Lower lobe of right lung (tissue), 2 donors: Measurements from ENCODE around the gene DCBLD1. TPM values are rescaled to one million over a fixed set of nuclear protein-coding genes. Genes with fewer than 3 reads are reported as not detected.

Experiments used
- ATAC-seq, 2 donors: fragments of 200-7000 bp; cut with Tn5 transposase; one replicate each; pipeline ENCODE4 v1.9.1; 2020 to 2022; ENCODE audit warnings: mild to moderate bottlenecking in 2 of 2, moderate library complexity in 2 of 2
- DNase-seq: peaks from one replicate; pipeline ENCODE4 v3.0.0-alpha.2; 2020
- H3K27ac ChIP-seq: fragments of 200-600 bp; one replicate; pipeline ENCODE4 v1.8.0; 2022
- H3K27me3 ChIP-seq: fragments of 200-600 bp; one replicate; pipeline ENCODE4 v1.8.0; 2022; ENCODE audit warnings: low read depth
- H3K36me3 ChIP-seq: fragments of 200-600 bp; one replicate; pipeline ENCODE4 v1.8.0; 2022; ENCODE audit warnings: mild to moderate bottlenecking
- H3K4me1 ChIP-seq: fragments of 200-600 bp; one replicate; pipeline ENCODE4 v1.8.0; 2022
- H3K4me3 ChIP-seq: fragments of 200-600 bp; one replicate; pipeline ENCODE4 v1.8.0; 2022; ENCODE audit warnings: mild to moderate bottlenecking
- H3K9me3 ChIP-seq: fragments of 200-600 bp; one replicate; pipeline ENCODE4 v1.8.0; 2022
- intact Hi-C: fragments of 100-400 bp; cut with DNase I; formaldehyde crosslinking; loops from one replicate; pipeline ENCODE4 v1.11.0; 2022
- total RNA-seq: library from RNA; stranded (reverse); fragmentation: NEBNext Ultra II Directional; extraction: Animal tissue kit (Norgen Biotek cat#: 25700); gene quantifications from one replicate; pipeline ENCODE4 v1.2.1, GENCODE V29; 2021
- TF ChIP-seq, protein P1 (sequence below): fragments of 200-600 bp; IDR thresholded peaks from one replicate; pipeline ENCODE4 v1.8.0; 2022; ENCODE audit warnings: antibody characterized with exemption, mild to moderate bottlenecking
- donor health status: DM: no; HTN: yes; CAD: no; lungs with severe emphysema.

The DCBLD1 gene
- total RNA-seq, 1 donor from 2014 or later = 18.3 TPM

- intact Hi-C loops = no loop called here
- DNase-seq (no peak), ATAC-seq (no peak)
- H3K4me1 ChIP-seq = peaks cover 27% of the 10 kb centered on the region
- H3K36me3 ChIP-seq = no peaks in the 10 kb centered on the region
- H3K9me3 ChIP-seq = no peaks in the 10 kb centered on the region
- TF ChIP-seq, protein P1, sequence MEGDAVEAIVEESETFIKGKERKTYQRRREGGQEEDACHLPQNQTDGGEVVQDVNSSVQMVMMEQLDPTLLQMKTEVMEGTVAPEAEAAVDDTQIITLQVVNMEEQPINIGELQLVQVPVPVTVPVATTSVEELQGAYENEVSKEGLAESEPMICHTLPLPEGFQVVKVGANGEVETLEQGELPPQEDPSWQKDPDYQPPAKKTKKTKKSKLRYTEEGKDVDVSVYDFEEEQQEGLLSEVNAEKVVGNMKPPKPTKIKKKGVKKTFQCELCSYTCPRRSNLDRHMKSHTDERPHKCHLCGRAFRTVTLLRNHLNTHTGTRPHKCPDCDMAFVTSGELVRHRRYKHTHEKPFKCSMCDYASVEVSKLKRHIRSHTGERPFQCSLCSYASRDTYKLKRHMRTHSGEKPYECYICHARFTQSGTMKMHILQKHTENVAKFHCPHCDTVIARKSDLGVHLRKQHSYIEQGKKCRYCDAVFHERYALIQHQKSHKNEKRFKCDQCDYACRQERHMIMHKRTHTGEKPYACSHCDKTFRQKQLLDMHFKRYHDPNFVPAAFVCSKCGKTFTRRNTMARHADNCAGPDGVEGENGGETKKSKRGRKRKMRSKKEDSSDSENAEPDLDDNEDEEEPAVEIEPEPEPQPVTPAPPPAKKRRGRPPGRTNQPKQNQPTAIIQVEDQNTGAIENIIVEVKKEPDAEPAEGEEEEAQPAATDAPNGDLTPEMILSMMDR = no peak
- H3K27ac ChIP-seq = no peak overlapping the region
- H3K4me3 ChIP-seq = no peak overlapping the region
- peaks cover 3% of the 10 kb centered on the region for H3K27me3 ChIP-seq
Measured at GRCh38 chr6:117446861-117447260, 35.6 kb upstream of the DCBLD1 start.

DNA sequence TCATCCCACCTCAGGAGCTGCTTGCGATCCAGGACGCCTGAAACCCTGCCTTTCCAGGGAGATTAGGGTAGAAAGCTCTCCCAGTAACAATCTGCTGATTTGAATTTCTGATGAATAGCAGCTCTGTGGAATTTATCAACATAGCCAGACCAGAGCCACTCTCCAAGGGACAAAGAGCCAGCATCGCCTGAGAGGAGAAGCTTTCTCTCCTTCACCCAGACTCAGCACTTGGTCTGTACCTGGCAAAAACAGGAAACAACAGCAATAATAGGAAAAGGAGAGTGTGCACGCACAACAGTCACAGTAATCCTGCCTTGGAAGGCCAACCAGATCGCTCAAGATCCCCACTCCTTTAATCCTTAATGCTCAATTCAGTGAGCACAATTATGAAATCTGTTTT lies 34.5 kb upstream of the DCBLD1 start:
- Histone ChIP-seq H3K27ac (no peak overlapping the region), H3K4me3 (no peak overlapping the region), H3K36me3 (no peaks in the 10 kb centered on the region), H3K27me3 (peaks cover 3% of the 10 kb centered on the region), H3K9me3 (no peaks in the 10 kb centered on the region), H3K4me1 (peaks cover 27% of the 10 kb centered on the region)
- TF ChIP-seq, protein P1 = no peak
- DNase-seq = no peak
- intact Hi-C loops = no loop called here
- ATAC-seq = no peak

GRCh38 chr6:117448732-117449485 lies 33.6 kb upstream of the DCBLD1 start:
- Histone ChIP-seq H3K9me3 (no peaks in the 10 kb centered on the region), H3K27me3 (peaks cover 3% of the 10 kb centered on the region), H3K4me1 (peaks cover 27% of the 10 kb centered on the region), H3K4me3 (no peak overlapping the region), H3K36me3 (no peaks in the 10 kb centered on the region), H3K27ac (no peak overlapping the region)
- ATAC-seq (peak in 1 of 2 donors; percentile 72), DNase-seq (no peak)
- intact Hi-C loops = no loop called here
- TF ChIP-seq, protein P1 = no peak

DNA sequence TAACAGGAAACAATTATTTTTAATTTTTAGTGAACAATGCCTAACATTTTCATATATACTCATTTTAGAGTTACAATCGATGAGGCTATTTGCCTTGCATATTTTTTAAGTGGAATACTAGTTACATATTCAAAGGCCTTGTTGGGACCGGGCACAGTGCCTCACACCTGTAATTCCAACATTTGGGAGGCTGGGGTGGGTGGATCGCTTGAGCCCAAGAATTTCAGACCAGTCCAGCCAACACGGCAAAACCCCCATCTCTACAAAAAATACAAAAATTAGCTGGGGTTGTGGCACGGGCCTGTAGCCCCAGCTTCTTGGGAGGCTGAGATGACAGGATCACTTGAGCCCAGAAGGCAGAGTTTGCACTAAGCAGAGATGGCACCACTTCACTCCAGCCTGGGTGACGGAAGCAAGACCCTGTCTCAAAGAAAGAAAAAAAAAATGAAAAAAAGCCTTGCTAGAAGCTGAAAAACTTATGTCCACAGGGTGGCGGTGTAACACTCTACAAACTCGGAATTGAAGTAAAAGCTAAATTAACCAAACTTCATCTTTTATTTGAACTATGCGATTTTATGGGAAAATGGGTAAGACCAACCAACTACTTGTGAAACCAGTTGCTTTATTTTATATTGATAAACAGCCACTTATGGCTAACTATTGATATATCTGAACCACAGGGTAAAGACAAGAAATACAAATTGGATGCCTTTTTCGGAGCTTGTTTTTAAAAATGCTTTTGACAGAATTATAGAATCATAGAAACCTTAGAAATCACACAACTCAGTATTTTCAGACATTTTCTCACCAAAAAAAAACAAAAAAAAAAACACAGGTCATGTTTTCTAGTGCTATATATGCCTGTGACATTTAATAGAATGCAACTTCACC lies 32.7 kb upstream of the DCBLD1 start:
- Histone ChIP-seq H3K9me3 (no peaks in the 10 kb centered on the region), H3K4me3 (no peak overlapping the region), H3K27ac (no peak overlapping the region), H3K36me3 (no peaks in the 10 kb centered on the region), H3K4me1 (peaks cover 27% of the 10 kb centered on the region), H3K27me3 (peaks cover 3% of the 10 kb centered on the region)
- DNase-seq (no peak), ATAC-seq (peak; percentile 43 to 55)
- TF ChIP-seq, protein P1 = peak; percentile 76
- intact Hi-C loops = loop anchor here (10.0 kb wide), 1 partner anchor 105 kb away; no protein-coding TSS in a partner anchor

DNA sequence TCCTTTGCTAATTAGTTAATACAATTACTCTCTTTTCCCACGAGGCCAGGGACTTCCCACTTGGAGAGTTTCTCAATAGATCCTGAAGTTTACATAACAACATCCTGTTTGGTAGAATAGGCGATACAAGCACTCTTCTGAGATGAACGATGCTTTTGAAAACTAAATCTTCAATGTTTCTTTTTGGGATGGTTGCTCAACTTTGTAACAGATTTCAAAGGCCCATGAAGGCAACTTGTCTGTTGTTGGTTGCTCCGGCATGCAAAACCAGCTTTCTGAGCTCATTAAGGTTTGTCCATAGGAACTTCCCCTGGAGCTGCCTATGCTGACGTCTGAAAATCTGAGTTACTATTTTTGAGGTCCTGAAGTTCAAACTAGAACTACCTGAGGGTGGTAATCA lies 30.8 kb upstream of the DCBLD1 start:
- ATAC-seq = peak; percentile 23 to 44
- Histone ChIP-seq H3K27ac (no peak overlapping the region), H3K9me3 (no peaks in the 10 kb centered on the region), H3K4me1 (peaks cover 27% of the 10 kb centered on the region), H3K27me3 (no peaks in the 10 kb centered on the region), H3K36me3 (no peaks in the 10 kb centered on the region), H3K4me3 (no peak overlapping the region)
- TF ChIP-seq, protein P1 = no peak
- intact Hi-C loops = loop anchor here (10.0 kb wide), 1 partner anchor 103 kb away; no protein-coding TSS in a partner anchor
- DNase-seq = no peak
